ENCODE data around the gene CELF3. TPM values are rescaled to one million over a fixed set of nuclear protein-coding genes. Genes with fewer than 3 reads are reported as not detected.

The CELF3 gene
- total RNA-seq, 1 experiment from 2014 or later, result 0.07 TPM

GRCh38 chr1:151668090-151668489 lies 48.5 kb downstream of the CELF3 start:
- TF ChIP-seq CTCF (conservative IDR thresholded peaks at IDR 0.05; ENCODE audit: low read depth, low read length) (no peak), EZH2 (IDR thresholded peaks at IDR 0.05; ENCODE audit: low read length, unreplicated experiment) (no peak), EZH2phosphoT487 (IDR thresholded peaks at IDR 0.05; ENCODE audit: borderline replicate concordance, low read length) (no peak)
- Histone ChIP-seq H3K4me3 (ENCODE audit: low read length) (no peak overlapping the region), H4K20me1 (ENCODE audit: low read length) (no peaks in the 10 kb centered on the region), H3K9me2 (replicated peaks; ENCODE audit: low read length) (no peaks in the 10 kb centered on the region), H3F3A (ENCODE audit: low read length, unreplicated experiment) (no peaks in the 10 kb centered on the region), H3K4me1 (ENCODE audit: insufficient read depth, low read length) (no peaks in the 10 kb centered on the region), H3K4me2 (ENCODE audit: low read length) (no peak overlapping the region), H2AFZ (ENCODE audit: low read length) (no peak overlapping the region), H3K27me3 (ENCODE audit: low read length) (no peaks in the 10 kb centered on the region), H3K9ac (ENCODE audit: low read length) (no peak overlapping the region), H3K79me2 (ENCODE audit: low read length) (no peaks in the 10 kb centered on the region), H3K27ac (ENCODE audit: low read length) (no peak overlapping the region), H3K9me3 (ENCODE audit: low read length) (no peaks in the 10 kb centered on the region), H3K36me3 (ENCODE audit: low read depth, low read length) (peaks cover 25% of the 10 kb centered on the region)
- CTCF ChIA-PET, result no interaction called here
- ATAC-seq (no peak), DNase-seq (no peak)
- POLR2A ChIA-PET (ENCODE audit: unreplicated experiment), result no interaction called here
- BruUV-seq (replicated peaks), result no TSS peak
- intact Hi-C loops (cut with micrococcal nuclease), result no loop called here

GRCh38 chr1:151661751-151662150 lies 54.9 kb downstream of the CELF3 start:
- Histone ChIP-seq H3K4me1 (ENCODE audit: insufficient read depth, low read length) (no peaks in the 10 kb centered on the region), H3F3A (ENCODE audit: low read length, unreplicated experiment) (no peaks in the 10 kb centered on the region), H3K27ac (ENCODE audit: low read length) (no peak overlapping the region), H3K9me2 (replicated peaks; ENCODE audit: low read length) (no peaks in the 10 kb centered on the region), H4K20me1 (ENCODE audit: low read length) (no peaks in the 10 kb centered on the region), H3K79me2 (ENCODE audit: low read length) (no peaks in the 10 kb centered on the region), H3K36me3 (ENCODE audit: low read depth, low read length) (no peaks in the 10 kb centered on the region; the same call in 1 of the 2 replicates), H3K9me3 (ENCODE audit: low read length) (no peaks in the 10 kb centered on the region), H3K4me2 (ENCODE audit: low read length) (no peak overlapping the region), H3K27me3 (ENCODE audit: low read length) (no peaks in the 10 kb centered on the region), H3K4me3 (ENCODE audit: low read length) (no peak overlapping the region), H3K9ac (ENCODE audit: low read length) (no peak overlapping the region), H2AFZ (ENCODE audit: low read length) (no peak overlapping the region)
- CTCF ChIA-PET, result no interaction called here
- TF ChIP-seq EZH2 (IDR thresholded peaks at IDR 0.05; ENCODE audit: low read length, unreplicated experiment), result no peak
- TF ChIP-seq CTCF (conservative IDR thresholded peaks at IDR 0.05; ENCODE audit: low read depth, low read length), result no peak
- TF ChIP-seq EZH2phosphoT487 (IDR thresholded peaks at IDR 0.05; ENCODE audit: borderline replicate concordance, low read length), result no peak
- no peak for DNase-seq
- no TSS peak for BruUV-seq (replicated peaks)
- POLR2A ChIA-PET (ENCODE audit: unreplicated experiment), result no interaction called here
- intact Hi-C loops (cut with micrococcal nuclease), result no loop called here
- no peak for ATAC-seq

GRCh38 chr1:151655371-151655770 lies 61.2 kb downstream of the CELF3 start:
- Histone ChIP-seq H3K9me2 (replicated peaks; ENCODE audit: low read length) (no peaks in the 10 kb centered on the region), H4K20me1 (ENCODE audit: low read length) (no peaks in the 10 kb centered on the region)
- POLR2A ChIA-PET (ENCODE audit: unreplicated experiment), result interaction anchor here (0.6 kb wide), 2 partner anchors 26 to 32 kb away, joined by 3 to 4 read pairs; no protein-coding TSS in a partner anchor

More at GRCh38 chr1:151655371-151655770, 61.2 kb downstream of the CELF3 start:
- no peak for ATAC-seq
- Histone ChIP-seq H3K9ac (ENCODE audit: low read length) (no peak overlapping the region), H3K9me3 (ENCODE audit: low read length) (no peaks in the 10 kb centered on the region), H2AFZ (ENCODE audit: low read length) (no peak overlapping the region), H3K79me2 (ENCODE audit: low read length) (no peaks in the 10 kb centered on the region), H3K27ac (ENCODE audit: low read length) (no peak overlapping the region), H3K4me3 (ENCODE audit: low read length) (no peak overlapping the region), H3K4me1 (ENCODE audit: insufficient read depth, low read length) (no peaks in the 10 kb centered on the region), H3K4me2 (ENCODE audit: low read length) (no peak overlapping the region), H3F3A (ENCODE audit: low read length, unreplicated experiment) (no peaks in the 10 kb centered on the region), H3K27me3 (ENCODE audit: low read length) (no peaks in the 10 kb centered on the region), H3K36me3 (ENCODE audit: low read depth, low read length) (no peaks in the 10 kb centered on the region)
- CTCF ChIA-PET, result interaction anchor here (0.7 kb wide), 1 partner anchor 9 kb away, joined by 5 read pairs; no protein-coding TSS in a partner anchor
- TF ChIP-seq EZH2phosphoT487 (IDR thresholded peaks at IDR 0.05; ENCODE audit: borderline replicate concordance, low read length), result no peak
- TF ChIP-seq EZH2 (IDR thresholded peaks at IDR 0.05; ENCODE audit: low read length, unreplicated experiment), result no peak
- no peak for TF ChIP-seq CTCF (conservative IDR thresholded peaks at IDR 0.05; ENCODE audit: low read depth, low read length)
- no TSS peak for BruUV-seq (replicated peaks)
- intact Hi-C loops (cut with micrococcal nuclease), result no loop called here
- DNase-seq, result no peak

Data from PC-3 (cell line).